Measurements from ENCODE around the gene PCBP3.

GRCh38 chr21:45818276-45818903, 174.9 kb downstream of the PCBP3 start:
- no peak for TF ChIP-seq CTCF (IDR thresholded peaks at IDR 0.05)
- no peak for TF ChIP-seq POLR2A (IDR thresholded peaks at IDR 0.05)
